Mesendoderm (in vitro differentiated cells): ENCODE data around the gene DAPK1.
A peak's percentile ranks its signal among the peaks of the same experiment; 100 is the strongest.

Source experiments
- DNase-seq: peaks from one replicate; pipeline ENCODE4 v3.0.0; 2013
- H2AK5ac ChIP-seq: 2 replicates; pipeline ENCODE4 v1.6.1; 2013; ENCODE audit warnings: low read length, inconsistent platforms
- H2BK120ac ChIP-seq: 2 replicates; pipeline ENCODE4 v1.6.1; 2013; ENCODE audit warnings: low read depth, mild to moderate bottlenecking, low read length, moderate library complexity, mixed read lengths
- H2BK15ac ChIP-seq: replicated peaks from 2 replicates; pipeline ENCODE4 v1.6.1; 2013; ENCODE audit warnings: low read depth, mild to moderate bottlenecking, moderate library complexity
- H2BK5ac ChIP-seq: 2 replicates; pipeline ENCODE4 v1.6.1; 2013; ENCODE audit warnings: low read length, inconsistent platforms
- H3K18ac ChIP-seq: 2 replicates; pipeline ENCODE4 v1.6.1; 2013; ENCODE audit warnings: mild to moderate bottlenecking, low read length, mixed read lengths
- H3K23ac ChIP-seq: one replicate; pipeline ENCODE4 v1.6.1; 2013; ENCODE audit warnings: low read length
- H3K27ac ChIP-seq: 2 replicates; pipeline ENCODE4 v1.5.1; 2013; ENCODE audit warnings: low read depth, mild to moderate bottlenecking, inconsistent platforms, low read length, moderate library complexity
- H3K27me3 ChIP-seq: 2 replicates; pipeline ENCODE4 v1.6.1; 2013; ENCODE audit warnings: low read length, control low read depth, mild to moderate bottlenecking, inconsistent platforms; ENCODE audit not compliant: insufficient read depth, poor library complexity
- H3K36me3 ChIP-seq: 2 replicates; pipeline ENCODE4 v1.6.1; 2013; ENCODE audit warnings: low read length, inconsistent platforms; ENCODE audit not compliant: control insufficient read depth, insufficient read depth
- H3K4ac ChIP-seq: one replicate; pipeline ENCODE4 v1.6.1; 2013; ENCODE audit warnings: low read depth, mild to moderate bottlenecking, low read length, moderate library complexity
- H3K4me1 ChIP-seq: 2 replicates; pipeline ENCODE4 v1.6.1; 2013; ENCODE audit warnings: low read depth, low read length, inconsistent platforms; ENCODE audit not compliant: control insufficient read depth
- H3K4me2 ChIP-seq: 2 replicates; pipeline ENCODE4 v1.6.1; 2013; ENCODE audit warnings: low read length
- H3K4me3 ChIP-seq: 2 replicates; pipeline ENCODE4 v1.5.1; 2013; ENCODE audit warnings: mild to moderate bottlenecking, low read length
- H3K56ac ChIP-seq: one replicate; pipeline ENCODE4 v1.6.1; 2013; ENCODE audit warnings: low read length
- H3K79me1 ChIP-seq: 2 replicates; pipeline ENCODE4 v1.6.1; 2013; ENCODE audit warnings: low read length, inconsistent platforms
- H3K79me2 ChIP-seq: 2 replicates; pipeline ENCODE4 v1.6.1; 2013; ENCODE audit warnings: mild to moderate bottlenecking, low read length; ENCODE audit not compliant: control insufficient read depth, insufficient read depth
- H3K9ac ChIP-seq: 2 replicates; pipeline ENCODE4 v1.6.1; 2013; ENCODE audit warnings: low read length, inconsistent platforms
- H4K5ac ChIP-seq: one replicate; pipeline ENCODE4 v1.6.1; 2013; ENCODE audit warnings: low read length
- H4K8ac ChIP-seq: one replicate; pipeline ENCODE4 v1.6.1; 2013; ENCODE audit warnings: low read depth, mild to moderate bottlenecking, control low read depth, low read length, moderate library complexity
- WGBS: extraction: QIAGEN DNeasy Blood & Tissue Kit; methylation state at CpG from one replicate; pipeline ENCODE4 v1.1.7; 2013; ENCODE audit warnings: low lambda C conversion rate, missing lambda C conversion rate; ENCODE audit not compliant: insufficient coverage; ENCODE audit errors: extremely low coverage; 5-methylcytosine and 5-hydroxymethylcytosine counted together

Gene DAPK1

GRCh38 chr9:87612536-87612935 lies 114.9 kb downstream of the DAPK1 start:
- H2BK120ac ChIP-seq, result no peak overlapping the region
- H3K27me3 ChIP-seq, result no peaks in the 10 kb centered on the region
- no peak overlapping the region for H2BK15ac ChIP-seq
- peaks cover 17% of the 10 kb centered on the region for H3K79me1 ChIP-seq
- no peak for DNase-seq
- WGBS, result no CpG with 5 or more reads among the region's 3 CpGs
- H3K4me3 ChIP-seq, result no peak overlapping the region
- peaks cover 5% of the 10 kb centered on the region for H3K4me1 ChIP-seq
- no peak overlapping the region for H4K5ac ChIP-seq
- no peaks in the 10 kb centered on the region for H3K36me3 ChIP-seq
- H2BK5ac ChIP-seq, result no peak overlapping the region
- H3K4ac ChIP-seq, result no peak overlapping the region
- H3K23ac ChIP-seq, result no peak overlapping the region
- H3K56ac ChIP-seq, result no peak overlapping the region
- no peak overlapping the region for H4K8ac ChIP-seq
- H3K27ac ChIP-seq, result no peak overlapping the region
- no peak overlapping the region for H2AK5ac ChIP-seq
- H3K9ac ChIP-seq, result no peak overlapping the region
- no peak overlapping the region for H3K4me2 ChIP-seq
- no peak overlapping the region for H3K18ac ChIP-seq
- H3K79me2 ChIP-seq, result peaks cover 2% of the 10 kb centered on the region

- Histone ChIP-seq H3K4me3 (no peak overlapping the region), H4K8ac (no peak overlapping the region)
These were observed 115.8 kb downstream of the DAPK1 start for GRCh38 chr9:87613265-87614111.

GRCh38 chr9:87614397-87614796 lies 116.7 kb downstream of the DAPK1 start:
- no peak overlapping the region for H3K18ac ChIP-seq
- no peak overlapping the region for H3K9ac ChIP-seq
- no peak overlapping the region for H2BK15ac ChIP-seq
- peaks cover 5% of the 10 kb centered on the region for H3K4me1 ChIP-seq
- H3K4me2 ChIP-seq, result no peak overlapping the region
- no CpG with 5 or more reads among the region's 7 CpGs for WGBS
- no peak for DNase-seq
- no peak overlapping the region for H2AK5ac ChIP-seq
- no peaks in the 10 kb centered on the region for H3K36me3 ChIP-seq
- no peaks in the 10 kb centered on the region for H3K27me3 ChIP-seq
- H3K27ac ChIP-seq, result no peak overlapping the region
- no peak overlapping the region for H4K5ac ChIP-seq
- H3K4me3 ChIP-seq, result no peak overlapping the region
- H3K79me2 ChIP-seq, result peaks cover 2% of the 10 kb centered on the region
- peak overlapping the region; percentile 6 for H3K23ac ChIP-seq
- H3K56ac ChIP-seq, result no peak overlapping the region
- H2BK120ac ChIP-seq, result no peak overlapping the region
- H4K8ac ChIP-seq, result no peak overlapping the region
- H2BK5ac ChIP-seq, result no peak overlapping the region
- H3K79me1 ChIP-seq, result peaks cover 23% of the 10 kb centered on the region
- no peak overlapping the region for H3K4ac ChIP-seq

More at GRCh38 chr9:87613265-87614111, 115.8 kb downstream of the DAPK1 start:
- Histone ChIP-seq H2BK120ac (no peak overlapping the region), H3K23ac (no peak overlapping the region), H2AK5ac (no peak overlapping the region), H3K9ac (no peak overlapping the region), H2BK5ac (no peak overlapping the region), H3K36me3 (no peaks in the 10 kb centered on the region), H3K4me2 (no peak overlapping the region), H3K4me1 (peaks cover 5% of the 10 kb centered on the region), H3K56ac (no peak overlapping the region), H2BK15ac (no peak overlapping the region), H3K18ac (no peak overlapping the region), H3K79me1 (peaks cover 19% of the 10 kb centered on the region), H4K5ac (no peak overlapping the region), H3K27me3 (no peaks in the 10 kb centered on the region), H3K27ac (no peak overlapping the region), H3K79me2 (peaks cover 2% of the 10 kb centered on the region), H3K4ac (no peak overlapping the region)
- no peak for DNase-seq
- no CpG with 5 or more reads among the region's 11 CpGs for WGBS

GRCh38 chr9:87615136-87615535 lies 117.5 kb downstream of the DAPK1 start:
- no peak overlapping the region for H3K9ac ChIP-seq
- no peak overlapping the region for H3K18ac ChIP-seq
- no peak for DNase-seq
- no peak overlapping the region for H3K4me2 ChIP-seq
- H3K27me3 ChIP-seq, result no peaks in the 10 kb centered on the region
- H3K56ac ChIP-seq, result no peak overlapping the region
- peaks cover 2% of the 10 kb centered on the region for H3K4me1 ChIP-seq
- H2AK5ac ChIP-seq, result no peak overlapping the region
- H2BK15ac ChIP-seq, result no peak overlapping the region
- no peak overlapping the region for H2BK5ac ChIP-seq
- H3K4me3 ChIP-seq, result no peak overlapping the region
- H4K8ac ChIP-seq, result no peak overlapping the region
- no peak overlapping the region for H2BK120ac ChIP-seq
- H3K36me3 ChIP-seq, result no peaks in the 10 kb centered on the region
- no peak overlapping the region for H3K23ac ChIP-seq
- no CpG with 5 or more reads among the region's 6 CpGs for WGBS
- H3K4ac ChIP-seq, result no peak overlapping the region
- peaks cover 25% of the 10 kb centered on the region for H3K79me1 ChIP-seq
- no peak overlapping the region for H3K27ac ChIP-seq
- peaks cover 5% of the 10 kb centered on the region for H3K79me2 ChIP-seq
- no peak overlapping the region for H4K5ac ChIP-seq

GRCh38 chr9:87615547-87616148 lies 118.0 kb downstream of the DAPK1 start:
- Histone ChIP-seq H4K8ac (no peak overlapping the region), H3K18ac (no peak overlapping the region), H3K56ac (no peak overlapping the region), H3K9ac (no peak overlapping the region), H3K36me3 (no peaks in the 10 kb centered on the region), H2BK15ac (no peak overlapping the region), H3K27ac (peak overlapping the region; percentile 33), H3K79me2 (peaks cover 5% of the 10 kb centered on the region), H3K23ac (no peak overlapping the region), H3K4me2 (no peak overlapping the region), H2BK5ac (no peak overlapping the region), H3K79me1 (peaks cover 23% of the 10 kb centered on the region), H2AK5ac (no peak overlapping the region), H4K5ac (no peak overlapping the region), H2BK120ac (no peak overlapping the region), H3K27me3 (no peaks in the 10 kb centered on the region), H3K4ac (no peak overlapping the region), H3K4me1 (no peaks in the 10 kb centered on the region), H3K4me3 (no peak overlapping the region)
- DNase-seq, result peak; percentile 79
- no CpG with 5 or more reads among the region's 6 CpGs for WGBS
